OCI-LY1 (cell line): Measurements from ENCODE around the gene CPT1C.

Experiments
- H2AFZ ChIP-seq: fragments of 200-600 bp; sonication (generic), shearing (Covaris generic); 2 replicates; pipeline ENCODE4 v1.6.0; 2014; ENCODE audit warnings: antibody characterized with exemption, mild to moderate bottlenecking, low read length
- H3F3A ChIP-seq: fragments of 200-600 bp; sonication (generic), shearing (Covaris generic); 2 replicates; pipeline ENCODE4 v1.6.0; 2014; ENCODE audit warnings: mild to moderate bottlenecking, antibody characterized with exemption, low read length, moderate library complexity; ENCODE audit not compliant: insufficient read depth
- H3K27ac ChIP-seq: fragments of 200-600 bp; sonication (generic); 2 replicates; pipeline ENCODE4 v1.5.1; 2014; ENCODE audit warnings: low read length, mixed run types, mild to moderate bottlenecking, low read depth; ENCODE audit not compliant: poor library complexity, severe bottlenecking
- H3K27me3 ChIP-seq: fragments of 200-600 bp; sonication (generic); 2 replicates; pipeline ENCODE4 v1.6.0; 2014; ENCODE audit warnings: antibody characterized with exemption, mild to moderate bottlenecking, low read length, moderate library complexity; ENCODE audit not compliant: insufficient read depth
- H3K36me3 ChIP-seq: fragments of 200-600 bp; sonication (generic); 2 replicates; pipeline ENCODE4 v1.6.1; 2014; ENCODE audit warnings: mild to moderate bottlenecking, antibody characterized with exemption, low read length, moderate library complexity, mixed read lengths; ENCODE audit not compliant: insufficient read depth
- H3K4me1 ChIP-seq: fragments of 200-600 bp; sonication (generic); 2 replicates; pipeline ENCODE4 v1.5.1; 2014; ENCODE audit warnings: mild to moderate bottlenecking, low read length, moderate library complexity; ENCODE audit not compliant: insufficient read depth, severe bottlenecking
- H3K4me2 ChIP-seq: fragments of 200-600 bp; sonication (generic), shearing (Covaris generic); 2 replicates; pipeline ENCODE4 v1.6.1; 2014; ENCODE audit warnings: low read length
- H3K4me3 ChIP-seq: fragments of 200-600 bp; sonication (generic); 2 replicates; pipeline ENCODE4 v1.5.1; 2014; ENCODE audit warnings: low read length, low read depth, mild to moderate bottlenecking, mixed read lengths; ENCODE audit not compliant: poor library complexity, severe bottlenecking
- H3K79me2 ChIP-seq: fragments of 200-600 bp; shearing (Covaris generic); 2 replicates; pipeline ENCODE4 v1.6.1; 2016; ENCODE audit warnings: mixed run types, low read length, mixed read lengths; ENCODE audit not compliant: insufficient read depth
- H3K9ac ChIP-seq: fragments of 200-600 bp; sonication (generic), shearing (Covaris generic); 2 replicates; pipeline ENCODE4 v1.6.1; 2014; ENCODE audit warnings: mild to moderate bottlenecking, low read length, mixed read lengths
- H3K9me2 ChIP-seq: fragments of 200-600 bp; sonication (generic), shearing (Covaris generic); 2 replicates; pipeline ENCODE4 v1.6.1; 2014; ENCODE audit warnings: low read depth, mild to moderate bottlenecking, low read length, mixed read lengths
- H3K9me3 ChIP-seq: fragments of 200-600 bp; shearing (Covaris generic); 2 replicates; pipeline ENCODE4 v1.6.1; 2014; ENCODE audit warnings: low read length, mixed read lengths
- H4K20me1 ChIP-seq: fragments of 200-600 bp; sonication (generic), shearing (Covaris generic); 2 replicates; pipeline ENCODE4 v1.6.0; 2016; ENCODE audit warnings: mild to moderate bottlenecking, low read length; ENCODE audit not compliant: insufficient read depth
- EZH2 ChIP-seq: fragments of 200-600 bp; sonication (generic), shearing (Covaris generic); IDR thresholded peaks from 2 replicates; pipeline ENCODE4 v1.8.0; 2017; ENCODE audit warnings: borderline replicate concordance, mixed run types, mild to moderate bottlenecking, antibody characterized with exemption, low read length, moderate library complexity, mixed read lengths
- TF ChIP-seq, protein P1 (sequence below): fragments of 200-600 bp; sonication (generic), shearing (Covaris generic); IDR thresholded peaks from 2 replicates; pipeline ENCODE4 v1.5.1; 2017; ENCODE audit warnings: mild to moderate bottlenecking, antibody characterized with exemption, low read length, moderate library complexity, mixed read lengths

CPT1C gene

DNA sequence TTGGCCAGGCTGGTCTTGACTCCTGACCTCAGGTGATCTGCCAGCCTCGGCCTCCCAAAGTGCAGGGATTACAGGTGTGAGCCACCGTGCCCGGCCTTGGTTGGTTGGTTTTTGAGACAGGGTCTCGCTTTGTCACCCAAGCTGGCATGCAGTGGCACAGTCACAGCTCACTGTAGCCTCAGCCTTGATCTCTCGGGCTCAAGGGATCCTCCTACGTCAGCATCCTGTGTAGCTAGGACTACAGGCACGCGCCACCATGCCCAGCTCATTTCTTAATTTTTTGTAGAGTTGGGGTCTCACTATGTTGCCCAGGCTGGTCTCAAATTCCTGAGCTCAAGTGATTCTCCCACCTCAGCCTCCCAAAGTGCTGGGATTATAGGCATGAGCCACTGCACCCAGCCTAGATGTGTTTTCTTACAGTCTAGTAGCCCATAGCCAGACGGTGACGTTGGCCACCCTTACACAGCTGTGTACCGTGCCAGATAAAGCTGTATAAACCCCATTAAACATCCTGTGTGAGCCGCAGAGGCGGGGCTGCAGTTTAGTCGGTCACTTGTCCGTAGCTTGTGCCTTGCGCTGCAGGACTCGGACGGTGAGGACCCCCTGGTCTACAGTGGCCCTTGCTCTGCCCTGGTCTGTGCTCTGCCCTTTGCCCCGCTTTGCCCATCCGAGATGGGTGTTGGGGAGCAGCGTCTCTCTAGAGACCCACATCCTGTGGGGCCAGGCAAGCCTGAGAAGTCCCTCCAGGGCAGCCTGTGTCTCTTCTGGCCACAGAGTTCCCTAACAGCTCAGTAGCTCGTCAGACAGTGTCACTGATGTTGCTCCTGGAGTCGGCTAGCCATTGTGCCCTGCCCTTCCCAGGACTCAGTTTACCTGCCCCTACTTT, 35.1 kb upstream of the CPT1C start:
- Histone ChIP-seq H2AFZ (no peak overlapping the region), H3K4me2 (no peak overlapping the region), H3K27me3 (no peaks in the 10 kb centered on the region), H3K79me2 (no peaks in the 10 kb centered on the region), H3K9me3 (no peaks in the 10 kb centered on the region), H3K9me2 (no peaks in the 10 kb centered on the region), H3K9ac (no peak overlapping the region), H3K4me3 (no peak overlapping the region), H3K4me1 (no peaks in the 10 kb centered on the region), H3K27ac (no peak overlapping the region), H3F3A (no peaks in the 10 kb centered on the region), H3K36me3 (peaks cover 88% of the 10 kb centered on the region), H4K20me1 (no peaks in the 10 kb centered on the region)
- TF ChIP-seq, protein P1, sequence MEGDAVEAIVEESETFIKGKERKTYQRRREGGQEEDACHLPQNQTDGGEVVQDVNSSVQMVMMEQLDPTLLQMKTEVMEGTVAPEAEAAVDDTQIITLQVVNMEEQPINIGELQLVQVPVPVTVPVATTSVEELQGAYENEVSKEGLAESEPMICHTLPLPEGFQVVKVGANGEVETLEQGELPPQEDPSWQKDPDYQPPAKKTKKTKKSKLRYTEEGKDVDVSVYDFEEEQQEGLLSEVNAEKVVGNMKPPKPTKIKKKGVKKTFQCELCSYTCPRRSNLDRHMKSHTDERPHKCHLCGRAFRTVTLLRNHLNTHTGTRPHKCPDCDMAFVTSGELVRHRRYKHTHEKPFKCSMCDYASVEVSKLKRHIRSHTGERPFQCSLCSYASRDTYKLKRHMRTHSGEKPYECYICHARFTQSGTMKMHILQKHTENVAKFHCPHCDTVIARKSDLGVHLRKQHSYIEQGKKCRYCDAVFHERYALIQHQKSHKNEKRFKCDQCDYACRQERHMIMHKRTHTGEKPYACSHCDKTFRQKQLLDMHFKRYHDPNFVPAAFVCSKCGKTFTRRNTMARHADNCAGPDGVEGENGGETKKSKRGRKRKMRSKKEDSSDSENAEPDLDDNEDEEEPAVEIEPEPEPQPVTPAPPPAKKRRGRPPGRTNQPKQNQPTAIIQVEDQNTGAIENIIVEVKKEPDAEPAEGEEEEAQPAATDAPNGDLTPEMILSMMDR = no peak
- no peak for TF ChIP-seq EZH2

DNA sequence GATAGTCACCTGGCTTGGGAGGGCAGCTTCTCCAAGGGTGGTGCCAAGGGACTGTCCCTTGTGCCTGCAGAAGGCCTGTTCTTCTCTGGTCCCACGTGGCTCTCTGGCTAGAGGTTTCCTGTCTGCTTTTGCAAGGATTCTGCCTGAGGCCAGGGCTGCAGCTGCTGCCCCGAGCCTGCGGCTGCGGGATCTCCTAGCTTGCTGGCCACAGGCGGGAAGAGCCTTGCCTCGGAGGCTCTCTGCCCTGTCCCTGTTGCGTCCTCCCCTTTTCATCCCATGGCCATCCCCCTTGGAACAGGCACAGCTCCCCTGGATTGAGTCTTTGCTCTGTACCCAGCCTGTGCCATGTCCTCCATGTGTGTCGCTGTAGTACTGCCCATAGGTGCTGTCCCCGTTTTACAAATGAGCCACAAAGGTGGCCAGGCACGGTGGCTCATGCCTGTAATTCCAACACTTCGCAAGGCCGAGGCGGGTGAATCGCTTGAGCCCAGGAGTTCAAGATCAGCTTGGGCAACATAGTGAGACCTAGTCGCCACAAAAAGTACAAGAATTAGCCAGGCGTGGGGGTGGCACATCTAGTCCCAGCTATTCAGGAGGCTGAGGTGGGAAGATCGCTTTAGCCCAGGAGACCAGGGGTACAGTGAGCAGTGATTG, 34.3 kb upstream of the CPT1C start:
- TF ChIP-seq, protein P1 = no peak
- TF ChIP-seq EZH2 = no peak
- no peaks in the 10 kb centered on the region for H3K9me2 ChIP-seq
- H3K4me2 ChIP-seq = no peak overlapping the region
- H3K36me3 ChIP-seq = peaks cover 89% of the 10 kb centered on the region
- no peaks in the 10 kb centered on the region for H3K27me3 ChIP-seq
- no peaks in the 10 kb centered on the region for H3F3A ChIP-seq
- H3K27ac ChIP-seq = no peak overlapping the region
- no peak overlapping the region for H2AFZ ChIP-seq
- no peaks in the 10 kb centered on the region for H3K9me3 ChIP-seq
- H3K4me3 ChIP-seq = no peak overlapping the region
- H4K20me1 ChIP-seq = no peaks in the 10 kb centered on the region
- no peak overlapping the region for H3K9ac ChIP-seq
- H3K79me2 ChIP-seq = no peaks in the 10 kb centered on the region
- H3K4me1 ChIP-seq = no peaks in the 10 kb centered on the region

DNA sequence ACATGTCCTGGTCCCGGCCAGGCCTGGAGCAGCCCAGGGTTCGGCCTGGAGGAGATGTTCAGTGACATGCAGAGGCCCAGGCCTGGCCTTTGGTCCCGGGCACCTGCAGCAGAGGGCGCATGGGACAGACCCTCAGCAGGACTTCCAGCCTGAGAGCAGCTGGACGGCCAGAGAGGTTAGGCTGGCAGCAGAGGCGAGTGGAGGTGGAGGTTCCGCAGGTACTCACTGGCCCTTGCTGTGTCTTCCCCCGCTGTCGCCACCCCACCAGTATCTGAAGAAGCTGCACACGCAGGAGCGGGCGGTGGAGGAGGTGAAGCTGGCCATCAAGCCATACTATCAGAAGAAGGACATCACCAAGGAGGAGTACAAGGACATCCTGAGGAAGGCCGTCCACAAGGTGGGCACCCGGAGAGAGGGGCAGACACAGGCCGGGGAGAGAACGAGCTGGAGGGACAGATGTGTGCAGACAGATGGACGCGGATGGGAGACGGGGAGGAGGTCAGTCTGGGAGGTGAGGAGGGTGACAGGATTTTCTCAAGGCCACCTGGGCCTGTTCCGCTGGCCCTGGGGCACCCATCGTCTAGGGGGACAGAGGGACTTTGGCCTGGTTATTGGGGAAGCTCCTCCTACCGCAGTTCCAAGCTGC, 33.3 kb upstream of the CPT1C start:
- Histone ChIP-seq H3K27me3 (no peaks in the 10 kb centered on the region), H3K4me2 (no peak overlapping the region), H3K9me2 (no peaks in the 10 kb centered on the region), H3K4me1 (no peaks in the 10 kb centered on the region), H3K9ac (no peak overlapping the region), H3K79me2 (no peaks in the 10 kb centered on the region), H3K4me3 (no peak overlapping the region), H4K20me1 (no peaks in the 10 kb centered on the region), H3K36me3 (peaks cover 94% of the 10 kb centered on the region), H3F3A (no peaks in the 10 kb centered on the region), H2AFZ (no peak overlapping the region), H3K27ac (no peak overlapping the region), H3K9me3 (no peaks in the 10 kb centered on the region)
- no peak for TF ChIP-seq EZH2
- TF ChIP-seq, protein P1 = no peak
